ENCODE measurements around the gene RMDN2.
A peak's percentile ranks its signal among the peaks of the same experiment; 100 is the strongest.
"Not testable (repeated sequence)": the region's sequence is repeated elsewhere in the genome, so short reads cannot be mapped to it uniquely, and the experiment has no call there.

RMDN2 gene

DNA sequence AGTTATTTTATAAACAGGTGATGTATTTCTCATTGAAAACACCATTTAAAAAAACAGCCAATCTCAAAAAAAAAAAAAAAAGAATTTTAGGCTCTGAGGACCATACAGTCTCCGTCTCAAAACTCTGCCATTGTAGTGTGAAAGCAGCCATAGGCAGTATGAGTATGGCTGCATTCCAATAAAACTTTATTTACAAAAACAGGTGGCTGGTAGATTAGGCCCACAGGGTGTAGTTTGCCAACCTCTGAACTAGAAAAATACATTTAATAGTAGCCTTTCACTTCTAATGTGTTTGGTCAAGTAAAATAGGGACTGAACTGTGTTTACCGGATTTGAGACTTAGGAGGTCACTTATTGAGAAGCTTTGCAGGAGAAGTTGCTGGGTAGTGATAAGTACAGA, 19.2 kb downstream of the RMDN2 start:
- H3K27me3 Mint-ChIP-seq (ENCODE audit: low read depth), result no peaks in the 10 kb centered on the region
- TF ChIP-seq, protein P1, sequence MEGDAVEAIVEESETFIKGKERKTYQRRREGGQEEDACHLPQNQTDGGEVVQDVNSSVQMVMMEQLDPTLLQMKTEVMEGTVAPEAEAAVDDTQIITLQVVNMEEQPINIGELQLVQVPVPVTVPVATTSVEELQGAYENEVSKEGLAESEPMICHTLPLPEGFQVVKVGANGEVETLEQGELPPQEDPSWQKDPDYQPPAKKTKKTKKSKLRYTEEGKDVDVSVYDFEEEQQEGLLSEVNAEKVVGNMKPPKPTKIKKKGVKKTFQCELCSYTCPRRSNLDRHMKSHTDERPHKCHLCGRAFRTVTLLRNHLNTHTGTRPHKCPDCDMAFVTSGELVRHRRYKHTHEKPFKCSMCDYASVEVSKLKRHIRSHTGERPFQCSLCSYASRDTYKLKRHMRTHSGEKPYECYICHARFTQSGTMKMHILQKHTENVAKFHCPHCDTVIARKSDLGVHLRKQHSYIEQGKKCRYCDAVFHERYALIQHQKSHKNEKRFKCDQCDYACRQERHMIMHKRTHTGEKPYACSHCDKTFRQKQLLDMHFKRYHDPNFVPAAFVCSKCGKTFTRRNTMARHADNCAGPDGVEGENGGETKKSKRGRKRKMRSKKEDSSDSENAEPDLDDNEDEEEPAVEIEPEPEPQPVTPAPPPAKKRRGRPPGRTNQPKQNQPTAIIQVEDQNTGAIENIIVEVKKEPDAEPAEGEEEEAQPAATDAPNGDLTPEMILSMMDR (IDR thresholded peaks at IDR 0.05; ENCODE audit: unreplicated experiment in 3 of 3), result no peak
- H3K36me3 Mint-ChIP-seq (ENCODE audit: low read depth), result peaks cover 8% of the 10 kb centered on the region
- no peaks in the 10 kb centered on the region for H3K4me1 Mint-ChIP-seq
- H3K9me3 Mint-ChIP-seq, result peaks cover 18% of the 10 kb centered on the region
- H3K4me3 Mint-ChIP-seq, result no peak overlapping the region
- H3K27ac Mint-ChIP-seq, result no peak overlapping the region

DNA sequence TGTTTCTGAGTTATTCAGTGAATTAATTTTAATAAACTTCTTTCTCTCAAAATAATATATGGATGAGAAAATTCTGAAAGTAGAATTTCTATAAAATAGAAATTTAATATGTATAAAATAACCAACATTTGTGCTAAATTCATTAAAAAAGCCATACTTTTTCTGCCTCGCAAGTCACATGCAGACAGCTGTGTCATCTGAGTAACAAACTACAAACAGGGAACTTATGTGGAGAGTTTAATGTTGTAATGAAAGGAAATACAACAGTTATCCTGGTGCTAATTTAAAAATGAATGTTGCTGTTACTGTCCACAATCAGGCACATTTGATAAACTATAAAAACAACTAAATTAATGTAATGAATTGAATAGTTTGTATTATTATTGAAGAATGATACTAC, 22.2 kb downstream of the RMDN2 start:
- Mint-ChIP-seq H3K36me3 (ENCODE audit: low read depth) (peaks cover 9% of the 10 kb centered on the region), H3K4me1 (no peaks in the 10 kb centered on the region), H3K27me3 (ENCODE audit: low read depth) (no peaks in the 10 kb centered on the region), H3K9me3 (no peaks in the 10 kb centered on the region), H3K4me3 (no peak overlapping the region), H3K27ac (no peak overlapping the region)
- TF ChIP-seq, protein P1 (IDR thresholded peaks at IDR 0.05; ENCODE audit: unreplicated experiment in 3 of 3), result no peak

DNA sequence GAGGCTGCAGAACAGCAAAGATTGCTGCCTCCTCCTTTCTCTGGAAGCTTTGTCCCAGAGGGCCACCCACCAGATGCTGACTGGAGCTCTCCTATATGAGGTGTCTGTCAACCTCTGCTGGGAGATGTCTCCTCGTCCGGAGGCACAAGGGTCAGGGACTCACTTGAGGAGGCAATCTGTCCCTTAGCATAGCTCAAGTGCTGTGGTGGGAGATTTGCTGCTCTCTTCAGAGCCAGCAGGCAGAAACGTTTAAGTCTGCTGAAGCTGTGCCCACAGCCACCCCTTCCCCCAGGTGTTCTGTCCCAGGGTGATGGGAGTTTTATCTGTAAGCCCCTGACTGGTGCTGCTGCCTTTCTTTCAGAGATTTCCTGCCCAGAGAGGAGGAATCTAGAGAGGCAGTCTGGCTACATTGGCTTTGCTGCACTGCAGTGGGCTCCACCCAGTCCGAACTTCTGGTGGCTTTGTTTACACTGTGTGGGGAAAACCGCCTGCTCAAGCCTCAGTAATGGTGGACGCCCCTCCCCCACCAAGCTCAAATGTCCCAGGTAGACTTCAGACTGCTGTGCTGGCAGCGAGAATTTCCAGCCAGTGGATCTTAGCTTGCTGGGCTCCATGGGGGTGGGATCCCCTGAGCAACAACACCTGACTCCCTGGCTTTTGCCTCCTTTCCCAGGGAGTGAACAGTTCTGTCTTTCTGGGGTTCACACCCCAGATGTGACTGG, 37.1 kb downstream of the RMDN2 start:
- H3K9me3 Mint-ChIP-seq, result peaks cover 62% of the 10 kb centered on the region
- peak overlapping the region in 1 of 3 experiments; percentile 23 for H3K27ac Mint-ChIP-seq
- not testable (repeated sequence) for H3K27me3 Mint-ChIP-seq (ENCODE audit: low read depth); H3K4me3 Mint-ChIP-seq; H3K4me1 Mint-ChIP-seq
- peaks cover 68% of the 10 kb centered on the region for H3K36me3 Mint-ChIP-seq (ENCODE audit: low read depth)

DNA sequence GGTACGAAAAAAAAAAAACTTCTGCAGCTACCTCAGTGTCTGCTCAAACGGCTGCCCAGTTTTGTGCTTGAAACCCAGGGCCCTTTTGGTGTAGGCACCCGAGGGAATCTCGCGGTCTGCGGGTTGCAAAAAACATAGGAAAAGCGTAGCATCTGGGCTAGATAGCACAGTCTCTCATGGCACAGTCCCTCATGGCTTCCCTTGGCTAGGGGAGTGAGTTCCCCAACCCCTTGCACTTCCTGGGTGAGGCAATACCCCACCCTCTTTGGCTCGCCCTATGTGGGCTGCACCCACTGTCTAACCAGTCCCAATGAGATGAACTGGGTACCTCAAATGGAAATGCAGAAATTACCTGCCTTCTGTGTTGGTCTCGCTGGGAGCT, 37.6 kb downstream of the RMDN2 start:
- H3K27me3 Mint-ChIP-seq (ENCODE audit: low read depth); H3K4me1 Mint-ChIP-seq; H3K4me3 Mint-ChIP-seq: not testable (repeated sequence)
- Mint-ChIP-seq H3K27ac (peak overlapping the region in 1 of 3 experiments; percentile 23), H3K36me3 (ENCODE audit: low read depth) (peaks cover 64% of the 10 kb centered on the region), H3K9me3 (peaks cover 62% of the 10 kb centered on the region)

DNA sequence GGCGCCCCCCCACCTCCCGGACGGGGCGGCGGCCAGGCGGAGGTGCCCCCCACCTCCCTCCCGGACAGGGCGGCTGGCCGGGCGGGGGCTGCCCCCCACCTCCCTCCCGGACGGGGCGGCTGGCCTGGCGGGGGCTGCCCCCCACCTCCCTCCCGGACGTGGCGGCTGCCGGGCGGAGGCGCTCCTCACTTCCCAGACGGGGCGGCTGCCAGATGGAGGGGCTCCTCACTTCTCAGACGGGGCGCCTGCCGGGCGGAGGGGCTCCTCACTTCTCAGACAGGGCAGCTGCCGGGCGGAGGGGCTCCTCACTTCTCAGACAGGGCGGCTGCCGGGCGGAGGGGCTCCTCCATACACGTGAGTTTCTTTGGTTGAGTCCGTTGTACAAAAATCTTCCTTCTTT, 38.8 kb downstream of the RMDN2 start:
- not testable (repeated sequence) for H3K27ac Mint-ChIP-seq; H3K27me3 Mint-ChIP-seq (ENCODE audit: low read depth); H3K4me1 Mint-ChIP-seq; H3K4me3 Mint-ChIP-seq
- Mint-ChIP-seq H3K36me3 (ENCODE audit: low read depth) (peaks cover 52% of the 10 kb centered on the region), H3K9me3 (peaks cover 51% of the 10 kb centered on the region)

DNA sequence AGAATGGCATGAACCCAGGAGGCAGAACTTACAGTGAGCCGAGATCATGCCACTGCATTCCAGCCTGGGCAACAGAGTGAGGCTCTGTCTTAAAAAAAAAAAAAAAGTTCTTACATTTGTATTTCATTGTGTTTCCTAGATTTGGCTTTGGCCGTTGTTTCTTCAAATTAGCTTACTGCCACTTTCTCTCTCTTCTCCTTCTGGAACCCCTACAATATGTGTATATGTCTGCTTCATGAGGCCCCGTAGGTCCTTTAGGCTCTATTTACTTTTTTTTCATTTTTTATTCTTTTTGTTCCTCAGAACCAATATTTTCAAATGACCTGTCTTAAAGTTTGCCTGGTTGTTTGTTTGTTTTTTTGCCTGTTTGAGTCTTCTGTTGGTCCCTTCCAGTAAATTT, 41.2 kb downstream of the RMDN2 start:
- TF ChIP-seq, protein P1 (IDR thresholded peaks at IDR 0.05; ENCODE audit: unreplicated experiment in 3 of 3), result no peak
- no peak overlapping the region for H3K4me3 Mint-ChIP-seq
- H3K27ac Mint-ChIP-seq, result no peak overlapping the region
- H3K27me3 Mint-ChIP-seq (ENCODE audit: low read depth), result no peaks in the 10 kb centered on the region
- no peaks in the 10 kb centered on the region for H3K4me1 Mint-ChIP-seq
- peaks cover 32% of the 10 kb centered on the region for H3K36me3 Mint-ChIP-seq (ENCODE audit: low read depth)
- peaks cover 33% of the 10 kb centered on the region for H3K9me3 Mint-ChIP-seq

DNA sequence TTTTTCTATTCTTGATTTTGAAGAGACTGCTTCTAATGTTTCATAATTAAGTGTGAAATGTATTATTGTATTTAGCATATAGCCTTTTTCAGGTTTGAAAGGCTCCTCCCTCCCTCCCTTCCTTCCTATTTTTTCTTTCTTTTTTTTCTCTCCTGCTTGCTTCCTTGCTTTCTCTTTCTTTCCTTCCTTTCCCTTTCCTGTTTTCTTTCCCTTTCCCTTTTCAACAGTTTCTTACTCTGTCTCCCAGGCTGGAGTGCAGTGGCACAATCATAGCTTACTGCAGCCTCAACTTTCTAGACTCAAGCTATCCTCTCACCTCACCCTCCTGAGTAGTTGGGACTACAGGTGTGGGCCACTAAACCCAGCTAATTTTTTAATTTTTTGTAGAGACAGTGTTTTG, 44.6 kb downstream of the RMDN2 start:
- peaks cover 4% of the 10 kb centered on the region for H3K27me3 Mint-ChIP-seq (ENCODE audit: low read depth)
- H3K27ac Mint-ChIP-seq, result no peak overlapping the region
- H3K36me3 Mint-ChIP-seq (ENCODE audit: low read depth), result peaks cover 15% of the 10 kb centered on the region
- H3K9me3 Mint-ChIP-seq, result peaks cover 20% of the 10 kb centered on the region
- no peaks in the 10 kb centered on the region for H3K4me1 Mint-ChIP-seq
- H3K4me3 Mint-ChIP-seq, result no peak overlapping the region
- TF ChIP-seq, protein P1 (IDR thresholded peaks at IDR 0.05; ENCODE audit: unreplicated experiment in 3 of 3), result no peak

All from nephron (organoid).